ENCODE results near the gene EPB41L2. TPM values are rescaled to one million over a fixed set of nuclear protein-coding genes. Genes with fewer than 3 reads are reported as not detected.

Gene EPB41L2
- total RNA-seq, 1 experiment from 2014 or later, result 74.8 TPM

DNA sequence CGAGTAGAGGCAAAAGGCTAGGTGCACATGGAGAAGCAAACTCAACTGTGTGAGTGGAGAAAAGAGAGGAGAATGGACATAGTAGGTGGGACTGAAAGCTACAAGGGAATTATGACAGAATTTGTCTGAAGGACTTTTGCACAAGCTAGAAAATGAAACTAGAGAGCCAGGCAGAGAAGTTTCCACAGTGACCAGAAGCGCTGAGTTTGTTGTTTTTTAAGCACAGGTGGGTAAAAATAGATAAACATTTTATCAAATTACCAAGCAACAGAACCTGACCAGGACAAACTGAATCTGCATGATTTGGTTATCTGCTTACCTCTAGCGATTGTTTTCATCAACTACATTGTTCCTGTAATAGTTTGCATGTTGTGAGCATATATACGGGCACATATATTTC, 197.3 kb downstream of the EPB41L2 start:
- H3K4me1 ChIP-seq (ENCODE audit: control insufficient read depth in 1 of 2, insufficient read depth in 2 of 2, low read length in 2 of 2), result no peaks in the 10 kb centered on the region
- RAD21 ChIA-PET (ENCODE audit: low non-redundant PET in 1 of 2, low total read pairs in 2 of 2, uncharacterized antibody in 2 of 2, unreplicated experiment in 2 of 2), result no interaction called here
- H3K27ac ChIP-seq (ENCODE audit: low read depth, low read length), result no peak overlapping the region
- no peaks in the 10 kb centered on the region for H3K36me3 ChIP-seq (ENCODE audit: control insufficient read depth in 1 of 2, insufficient read depth in 2 of 2, low read length in 2 of 2)
- no peaks in the 10 kb centered on the region for H3K27me3 ChIP-seq (ENCODE audit: insufficient read depth, low read length)
- DNase-seq (ENCODE audit: low read depth, low spot score) (no peak), ATAC-seq (no peak)
- no TSS peak for BruUV-seq (replicated peaks)
- no peaks in the 10 kb centered on the region for H3K79me2 ChIP-seq (ENCODE audit: insufficient read depth, low read length)
- no peak overlapping the region for H3K4me3 ChIP-seq (replicated peaks in 1 of 2; ENCODE audit: low read depth in 1 of 2, low read length in 2 of 2)
- no peaks in the 10 kb centered on the region for H3K9me3 ChIP-seq (ENCODE audit: control insufficient read depth in 1 of 2, insufficient read depth in 1 of 2, low read depth in 1 of 2, low read length in 2 of 2)
- H3K9ac ChIP-seq (ENCODE audit: low read length), result no peak overlapping the region
- intact Hi-C loops (cut with micrococcal nuclease), result no loop called here
- POLR2A ChIA-PET, result no interaction called here
- no peak overlapping the region for H2AFZ ChIP-seq (ENCODE audit: low read depth, low read length, poor library complexity, severe bottlenecking)
- CTCF ChIA-PET, result no interaction called here
- no peak overlapping the region for H3K4me2 ChIP-seq (ENCODE audit: low read length)
- TF ChIP-seq YY1 (IDR thresholded peaks at IDR 0.05; ENCODE audit: extremely low read depth, insufficient replicate concordance, low read depth, low read length) (no peak), EZH2 (IDR thresholded peaks at IDR 0.05) (no peak), ELF1 (IDR thresholded peaks at IDR 0.05; ENCODE audit: borderline replicate concordance, low read depth) (no peak), ZNF274 (IDR thresholded peaks at IDR 0.05; ENCODE audit: low read depth, low read length) (no peak), POLR2AphosphoS5 (IDR thresholded peaks at IDR 0.05; ENCODE audit: low read depth, low read length) (no peak), CBX3 (IDR thresholded peaks at IDR 0.05; ENCODE audit: low read depth) (no peak), RAD21 (IDR thresholded peaks at IDR 0.05; ENCODE audit: low read depth) (no peak), EZH2phosphoT487 (IDR thresholded peaks at IDR 0.05; ENCODE audit: borderline replicate concordance) (no peak)
- H4K20me1 ChIP-seq (ENCODE audit: insufficient read depth), result no peaks in the 10 kb centered on the region
- H3K9me2 ChIP-seq (ENCODE audit: insufficient read depth), result no peaks in the 10 kb centered on the region

GRCh38 chr6:130864344-130864743, 198.7 kb downstream of the EPB41L2 start:
- H3K4me2 ChIP-seq (ENCODE audit: low read length), result no peak overlapping the region
- ChIA-PET RAD21 (ENCODE audit: low non-redundant PET in 1 of 2, low total read pairs in 2 of 2, uncharacterized antibody in 2 of 2, unreplicated experiment in 2 of 2) (no interaction called here), CTCF (no interaction called here), POLR2A (no interaction called here)
- H3K27ac ChIP-seq (ENCODE audit: low read depth, low read length), result no peak overlapping the region
- no peaks in the 10 kb centered on the region for H3K27me3 ChIP-seq (ENCODE audit: insufficient read depth, low read length)
- DNase-seq (ENCODE audit: low read depth, low spot score), result no peak
- H3K79me2 ChIP-seq (ENCODE audit: insufficient read depth, low read length), result no peaks in the 10 kb centered on the region
- H3K9me2 ChIP-seq (ENCODE audit: insufficient read depth), result no peaks in the 10 kb centered on the region
- ATAC-seq, result no peak
- H3K4me3 ChIP-seq (replicated peaks in 1 of 2; ENCODE audit: low read depth in 1 of 2, low read length in 2 of 2), result no peak overlapping the region
- no peak overlapping the region for H3K9ac ChIP-seq (ENCODE audit: low read length)
- no peaks in the 10 kb centered on the region for H3K9me3 ChIP-seq (ENCODE audit: control insufficient read depth in 1 of 2, insufficient read depth in 1 of 2, low read depth in 1 of 2, low read length in 2 of 2)
- intact Hi-C loops (cut with micrococcal nuclease), result no loop called here
- H2AFZ ChIP-seq (ENCODE audit: low read depth, low read length, poor library complexity, severe bottlenecking), result no peak overlapping the region
- no TSS peak for BruUV-seq (replicated peaks)
- TF ChIP-seq, protein P1, sequence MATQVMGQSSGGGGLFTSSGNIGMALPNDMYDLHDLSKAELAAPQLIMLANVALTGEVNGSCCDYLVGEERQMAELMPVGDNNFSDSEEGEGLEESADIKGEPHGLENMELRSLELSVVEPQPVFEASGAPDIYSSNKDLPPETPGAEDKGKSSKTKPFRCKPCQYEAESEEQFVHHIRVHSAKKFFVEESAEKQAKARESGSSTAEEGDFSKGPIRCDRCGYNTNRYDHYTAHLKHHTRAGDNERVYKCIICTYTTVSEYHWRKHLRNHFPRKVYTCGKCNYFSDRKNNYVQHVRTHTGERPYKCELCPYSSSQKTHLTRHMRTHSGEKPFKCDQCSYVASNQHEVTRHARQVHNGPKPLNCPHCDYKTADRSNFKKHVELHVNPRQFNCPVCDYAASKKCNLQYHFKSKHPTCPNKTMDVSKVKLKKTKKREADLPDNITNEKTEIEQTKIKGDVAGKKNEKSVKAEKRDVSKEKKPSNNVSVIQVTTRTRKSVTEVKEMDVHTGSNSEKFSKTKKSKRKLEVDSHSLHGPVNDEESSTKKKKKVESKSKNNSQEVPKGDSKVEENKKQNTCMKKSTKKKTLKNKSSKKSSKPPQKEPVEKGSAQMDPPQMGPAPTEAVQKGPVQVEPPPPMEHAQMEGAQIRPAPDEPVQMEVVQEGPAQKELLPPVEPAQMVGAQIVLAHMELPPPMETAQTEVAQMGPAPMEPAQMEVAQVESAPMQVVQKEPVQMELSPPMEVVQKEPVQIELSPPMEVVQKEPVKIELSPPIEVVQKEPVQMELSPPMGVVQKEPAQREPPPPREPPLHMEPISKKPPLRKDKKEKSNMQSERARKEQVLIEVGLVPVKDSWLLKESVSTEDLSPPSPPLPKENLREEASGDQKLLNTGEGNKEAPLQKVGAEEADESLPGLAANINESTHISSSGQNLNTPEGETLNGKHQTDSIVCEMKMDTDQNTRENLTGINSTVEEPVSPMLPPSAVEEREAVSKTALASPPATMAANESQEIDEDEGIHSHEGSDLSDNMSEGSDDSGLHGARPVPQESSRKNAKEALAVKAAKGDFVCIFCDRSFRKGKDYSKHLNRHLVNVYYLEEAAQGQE (IDR thresholded peaks at IDR 0.05; ENCODE audit: low read depth), result no peak
- TF ChIP-seq POLR2AphosphoS5 (IDR thresholded peaks at IDR 0.05; ENCODE audit: low read depth, low read length) (no peak), ZBTB33 (IDR thresholded peaks at IDR 0.05; ENCODE audit: extremely low read depth, insufficient replicate concordance, low read length) (no peak), CEBPB (IDR thresholded peaks at IDR 0.05; ENCODE audit: low read depth) (no peak), SP1 (IDR thresholded peaks at IDR 0.05; ENCODE audit: low read depth) (no peak), ZFX (IDR thresholded peaks at IDR 0.05) (no peak), EGR1 (IDR thresholded peaks at IDR 0.05; ENCODE audit: low read depth) (no peak), ATF3 (IDR thresholded peaks at IDR 0.05) (no peak)
- no peaks in the 10 kb centered on the region for H4K20me1 ChIP-seq (ENCODE audit: insufficient read depth)
- no peaks in the 10 kb centered on the region for H3K36me3 ChIP-seq (ENCODE audit: control insufficient read depth in 1 of 2, insufficient read depth in 2 of 2, low read length in 2 of 2)
- H3K4me1 ChIP-seq (ENCODE audit: control insufficient read depth in 1 of 2, insufficient read depth in 2 of 2, low read length in 2 of 2), result no peaks in the 10 kb centered on the region
